Occipital lobe (tissue), 2 donors: ENCODE data around the gene RASA2. TPM values are rescaled to one million over a fixed set of nuclear protein-coding genes. Genes with fewer than 3 reads are reported as not detected.

Source experiments
- DNase-seq: peaks from one replicate; lab custom pipeline; 2025; lab: John Stamatoyannopoulos, UW
- total RNA-seq: library from RNA; depleted of rRNA; stranded (reverse); fragments of >200 nt; gene quantifications from one replicate; pipeline ENCODE4 v1.2.3, GENCODE V29; 2014

RASA2 gene
- total RNA-seq, 1 donor from 2014 or later: 39.3 TPM

GRCh38 chr3:141643391-141643790 is 156.6 kb downstream of the RASA2 start:
- DNase-seq: no peak

- DNase-seq: no peak
Observed at GRCh38 chr3:141643796-141644195, 157.0 kb downstream of the RASA2 start.

GRCh38 chr3:141644931-141645330 is 158.1 kb downstream of the RASA2 start:
- DNase-seq: no peak

GRCh38 chr3:141646760-141647561 is 160.1 kb downstream of the RASA2 start:
- no peak for DNase-seq

- DNase-seq: no peak
Observed at GRCh38 chr3:141647562-141647915, 160.7 kb downstream of the RASA2 start.

- DNase-seq: no peak
Observed at GRCh38 chr3:141648055-141648910, 161.5 kb downstream of the RASA2 start.

GRCh38 chr3:141649871-141650270 is 163.0 kb downstream of the RASA2 start:
- no peak for DNase-seq

GRCh38 chr3:141650783-141651182 is 164.0 kb downstream of the RASA2 start:
- no peak for DNase-seq

- DNase-seq: no peak
Observed at GRCh38 chr3:141651409-141651808, 164.6 kb downstream of the RASA2 start.

GRCh38 chr3:141652349-141652748 is 165.5 kb downstream of the RASA2 start:
- no peak for DNase-seq

- no peak for DNase-seq
Observed at GRCh38 chr3:141653847-141654246, 167.0 kb downstream of the RASA2 start.

GRCh38 chr3:141655801-141656200 is 169.0 kb downstream of the RASA2 start:
- DNase-seq: no peak

- DNase-seq: no peak
Observed at GRCh38 chr3:141656771-141657170, 169.9 kb downstream of the RASA2 start.

- no peak for DNase-seq
Observed at GRCh38 chr3:141657516-141657915, 170.7 kb downstream of the RASA2 start.

- peak; percentile 27 for DNase-seq
Observed at GRCh38 chr3:141659821-141660613, 173.2 kb downstream of the RASA2 start.

GRCh38 chr3:141660614-141660947 is 173.8 kb downstream of the RASA2 start:
- no peak for DNase-seq

GRCh38 chr3:141661229-141662196 is 174.7 kb downstream of the RASA2 start:
- no peak for DNase-seq

GRCh38 chr3:141663993-141664392 is 177.2 kb downstream of the RASA2 start:
- no peak for DNase-seq
